ENCODE results near the gene STPG3. TPM values are rescaled to one million over a fixed set of nuclear protein-coding genes. Genes with fewer than 3 reads are reported as not detected.

Gene STPG3
- total and polyA plus RNA-seq, 2 experiments from 2014 or later, result not detected

DNA sequence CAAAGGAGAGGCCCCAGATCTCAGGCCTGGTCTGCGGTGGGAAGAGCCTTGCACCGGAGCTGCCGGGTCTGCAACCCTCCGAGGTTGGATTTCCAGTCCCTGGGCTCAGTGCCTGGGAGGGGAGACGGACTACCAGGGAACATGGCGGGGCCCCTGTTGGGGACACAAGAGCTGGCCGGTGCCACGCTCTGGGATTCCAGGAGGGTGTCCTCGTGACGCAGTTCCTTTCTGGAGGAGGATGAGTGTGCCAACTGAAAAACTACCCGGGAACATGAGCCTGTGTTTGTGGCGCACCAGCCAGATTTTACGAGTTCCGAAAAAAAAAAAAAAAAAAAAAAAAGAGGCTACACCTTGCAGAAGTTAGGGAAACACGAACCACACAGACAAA lies 42.0 kb downstream of the STPG3 start:
- no peaks in the 10 kb centered on the region for H3K36me3 ChIP-seq (ENCODE audit: insufficient read depth)
- Mint-ChIP-seq H3K9me3 (peaks cover 9% of the 10 kb centered on the region), H3K4me1 (peaks cover 20% of the 10 kb centered on the region), H3K4me3 (no peak overlapping the region; the same call in 2 of the 3 replicates), H3K27ac (no peak overlapping the region), H3K36me3 (ENCODE audit: low read depth) (no peaks in the 10 kb centered on the region; the same call in 2 of the 3 replicates), H3K27me3 (ENCODE audit: insufficient read depth, low read depth, poor library complexity) (peaks cover 21% of the 10 kb centered on the region)
- H3F3A ChIP-seq (replicated peaks; ENCODE audit: low read depth), result peaks cover 14% of the 10 kb centered on the region
- no peak overlapping the region for H3K4me3 ChIP-seq
- peaks cover 29% of the 10 kb centered on the region for H3K27me3 ChIP-seq (ENCODE audit: insufficient read depth)
- no peak overlapping the region for H2AFZ ChIP-seq
- DNase-seq (ENCODE audit: low spot score), result no peak
- H3K4me2 ChIP-seq, result no peak overlapping the region
- no peaks in the 10 kb centered on the region for H3K79me2 ChIP-seq (replicated peaks; ENCODE audit: insufficient read depth)
- H3K27ac ChIP-seq (ENCODE audit: low read depth), result no peak overlapping the region
- H4K20me1 ChIP-seq (replicated peaks; ENCODE audit: insufficient read depth), result no peaks in the 10 kb centered on the region; the same call in 1 of the 2 replicates
- ATAC-seq, result no peak
- H3K4me1 ChIP-seq (ENCODE audit: insufficient read depth), result peaks cover 13% of the 10 kb centered on the region
- H3K9me2 ChIP-seq (ENCODE audit: insufficient read depth), result no peaks in the 10 kb centered on the region
- TF ChIP-seq, protein P1, sequence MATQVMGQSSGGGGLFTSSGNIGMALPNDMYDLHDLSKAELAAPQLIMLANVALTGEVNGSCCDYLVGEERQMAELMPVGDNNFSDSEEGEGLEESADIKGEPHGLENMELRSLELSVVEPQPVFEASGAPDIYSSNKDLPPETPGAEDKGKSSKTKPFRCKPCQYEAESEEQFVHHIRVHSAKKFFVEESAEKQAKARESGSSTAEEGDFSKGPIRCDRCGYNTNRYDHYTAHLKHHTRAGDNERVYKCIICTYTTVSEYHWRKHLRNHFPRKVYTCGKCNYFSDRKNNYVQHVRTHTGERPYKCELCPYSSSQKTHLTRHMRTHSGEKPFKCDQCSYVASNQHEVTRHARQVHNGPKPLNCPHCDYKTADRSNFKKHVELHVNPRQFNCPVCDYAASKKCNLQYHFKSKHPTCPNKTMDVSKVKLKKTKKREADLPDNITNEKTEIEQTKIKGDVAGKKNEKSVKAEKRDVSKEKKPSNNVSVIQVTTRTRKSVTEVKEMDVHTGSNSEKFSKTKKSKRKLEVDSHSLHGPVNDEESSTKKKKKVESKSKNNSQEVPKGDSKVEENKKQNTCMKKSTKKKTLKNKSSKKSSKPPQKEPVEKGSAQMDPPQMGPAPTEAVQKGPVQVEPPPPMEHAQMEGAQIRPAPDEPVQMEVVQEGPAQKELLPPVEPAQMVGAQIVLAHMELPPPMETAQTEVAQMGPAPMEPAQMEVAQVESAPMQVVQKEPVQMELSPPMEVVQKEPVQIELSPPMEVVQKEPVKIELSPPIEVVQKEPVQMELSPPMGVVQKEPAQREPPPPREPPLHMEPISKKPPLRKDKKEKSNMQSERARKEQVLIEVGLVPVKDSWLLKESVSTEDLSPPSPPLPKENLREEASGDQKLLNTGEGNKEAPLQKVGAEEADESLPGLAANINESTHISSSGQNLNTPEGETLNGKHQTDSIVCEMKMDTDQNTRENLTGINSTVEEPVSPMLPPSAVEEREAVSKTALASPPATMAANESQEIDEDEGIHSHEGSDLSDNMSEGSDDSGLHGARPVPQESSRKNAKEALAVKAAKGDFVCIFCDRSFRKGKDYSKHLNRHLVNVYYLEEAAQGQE (IDR thresholded peaks at IDR 0.05; ENCODE audit: unreplicated experiment), result no peak
- TF ChIP-seq, protein P2, sequence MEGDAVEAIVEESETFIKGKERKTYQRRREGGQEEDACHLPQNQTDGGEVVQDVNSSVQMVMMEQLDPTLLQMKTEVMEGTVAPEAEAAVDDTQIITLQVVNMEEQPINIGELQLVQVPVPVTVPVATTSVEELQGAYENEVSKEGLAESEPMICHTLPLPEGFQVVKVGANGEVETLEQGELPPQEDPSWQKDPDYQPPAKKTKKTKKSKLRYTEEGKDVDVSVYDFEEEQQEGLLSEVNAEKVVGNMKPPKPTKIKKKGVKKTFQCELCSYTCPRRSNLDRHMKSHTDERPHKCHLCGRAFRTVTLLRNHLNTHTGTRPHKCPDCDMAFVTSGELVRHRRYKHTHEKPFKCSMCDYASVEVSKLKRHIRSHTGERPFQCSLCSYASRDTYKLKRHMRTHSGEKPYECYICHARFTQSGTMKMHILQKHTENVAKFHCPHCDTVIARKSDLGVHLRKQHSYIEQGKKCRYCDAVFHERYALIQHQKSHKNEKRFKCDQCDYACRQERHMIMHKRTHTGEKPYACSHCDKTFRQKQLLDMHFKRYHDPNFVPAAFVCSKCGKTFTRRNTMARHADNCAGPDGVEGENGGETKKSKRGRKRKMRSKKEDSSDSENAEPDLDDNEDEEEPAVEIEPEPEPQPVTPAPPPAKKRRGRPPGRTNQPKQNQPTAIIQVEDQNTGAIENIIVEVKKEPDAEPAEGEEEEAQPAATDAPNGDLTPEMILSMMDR (conservative IDR thresholded peaks at IDR 0.05; ENCODE audit: low read depth in 2 of 2), result no peak
- TF ChIP-seq POLR2AphosphoS5 (IDR thresholded peaks at IDR 0.05; ENCODE audit: low read depth) (no peak), JUNB (IDR thresholded peaks at IDR 0.05; ENCODE audit: unreplicated experiment) (no peak), ZNF331 (CRISPR knock-in tag; IDR thresholded peaks at IDR 0.05; ENCODE audit: low read depth) (no peak), EZH2 (IDR thresholded peaks at IDR 0.05; ENCODE audit: low read depth, unreplicated experiment) (no peak), ZNF114 (CRISPR knock-in tag; IDR thresholded peaks at IDR 0.05) (no peak), ETS1 (IDR thresholded peaks at IDR 0.05) (no peak), CREB1 (CRISPR knock-in tag; IDR thresholded peaks at IDR 0.05; ENCODE audit: low read depth) (no peak), NANOG (IDR thresholded peaks at IDR 0.05; ENCODE audit: borderline replicate concordance) (no peak), EZH2phosphoT487 (IDR thresholded peaks at IDR 0.05; ENCODE audit: unreplicated experiment) (no peak), STAT1 (IDR thresholded peaks at IDR 0.05; ENCODE audit: unreplicated experiment) (no peak), ZNF462 (CRISPR knock-in tag; IDR thresholded peaks at IDR 0.05) (no peak)

Data from GM23338 (cell line).